GM21381 (cell line): ENCODE measurements around the gene RPL13.
"Not testable (repeated sequence)": the region's sequence is repeated elsewhere in the genome, so short reads cannot be mapped to it uniquely, and the experiment has no call there.

ENCODE experiments used
- ATAC-seq: cut with Tn5 transposase; IDR thresholded peaks from one replicate; pipeline ENCODE4 v1.9.1; 2021; ENCODE audit warnings: mild to moderate bottlenecking, moderate library complexity; ENCODE audit not compliant: unreplicated experiment

RPL13 gene

GRCh38 chr16:89561884-89562599 is 1.6 kb downstream of the RPL13 start:
- no peak for ATAC-seq

- ATAC-seq: no peak
Observed at GRCh38 chr16:89562939-89563338, 2.5 kb downstream of the RPL13 start.

GRCh38 chr16:89563639-89564392 is 3.3 kb downstream of the RPL13 start:
- no peak for ATAC-seq

- ATAC-seq: no peak
Observed at GRCh38 chr16:89564476-89565255, 4.2 kb downstream of the RPL13 start.

- no peak for ATAC-seq
Observed at GRCh38 chr16:89565256-89565505, 4.7 kb downstream of the RPL13 start.

- no peak for ATAC-seq
Observed at GRCh38 chr16:89565506-89566372, 5.3 kb downstream of the RPL13 start.

GRCh38 chr16:89567656-89568594 is 7.4 kb downstream of the RPL13 start:
- no peak for ATAC-seq

GRCh38 chr16:89569506-89570341 is 9.2 kb downstream of the RPL13 start:
- ATAC-seq: no peak

GRCh38 chr16:89570342-89570923 is 10.0 kb downstream of the RPL13 start:
- no peak for ATAC-seq

- ATAC-seq: not testable (repeated sequence)
Observed at GRCh38 chr16:89570983-89571598, 10.6 kb downstream of the RPL13 start.

GRCh38 chr16:89571636-89572035 is 11.2 kb downstream of the RPL13 start:
- ATAC-seq: no peak

- ATAC-seq: no peak
Observed at GRCh38 chr16:89572073-89572484, 11.6 kb downstream of the RPL13 start.

GRCh38 chr16:89572485-89573205 is 12.2 kb downstream of the RPL13 start:
- no peak for ATAC-seq

GRCh38 chr16:89573826-89574680 is 13.6 kb downstream of the RPL13 start:
- ATAC-seq: no peak

- no peak for ATAC-seq
Observed at GRCh38 chr16:89574681-89575246, 14.3 kb downstream of the RPL13 start.
